Measurements from ENCODE around the gene MDH1.
"Not testable (repeated sequence)": the region's sequence is repeated elsewhere in the genome, so short reads cannot be mapped to it uniquely, and the experiment has no call there.

MDH1 gene

GRCh38 chr2:63623763-63624162 is 35.0 kb downstream of the MDH1 start:
- FAIRE-seq; DNase-seq (ENCODE audit: extremely low spot score, insufficient read length, low read depth): not testable (repeated sequence)

- FAIRE-seq (no peak), DNase-seq (ENCODE audit: extremely low spot score, insufficient read length, low read depth) (no peak)
These were observed 39.1 kb downstream of the MDH1 start for GRCh38 chr2:63627866-63628265.

- DNase-seq (ENCODE audit: extremely low spot score, insufficient read length, low read depth) (no peak), FAIRE-seq (no peak)
These were observed 39.7 kb downstream of the MDH1 start for GRCh38 chr2:63628403-63628942.

GRCh38 chr2:63631501-63631900 is 42.7 kb downstream of the MDH1 start:
- no peak for DNase-seq (ENCODE audit: extremely low spot score, insufficient read length, low read depth)
- no peak for FAIRE-seq

- DNase-seq (ENCODE audit: extremely low spot score, insufficient read length, low read depth) (no peak), FAIRE-seq (no peak)
These were observed 43.6 kb downstream of the MDH1 start for GRCh38 chr2:63632382-63632781.

- no peak for FAIRE-seq
- DNase-seq (ENCODE audit: extremely low spot score, insufficient read length, low read depth) = no peak
These were observed 50.6 kb downstream of the MDH1 start for GRCh38 chr2:63639344-63639743.

- DNase-seq (ENCODE audit: extremely low spot score, insufficient read length, low read depth) (no peak), FAIRE-seq (no peak)
These were observed 54.2 kb downstream of the MDH1 start for GRCh38 chr2:63642946-63643345.

GRCh38 chr2:63643486-63643885 is 54.7 kb downstream of the MDH1 start:
- DNase-seq (ENCODE audit: extremely low spot score, insufficient read length, low read depth) (no peak), FAIRE-seq (no peak)

GRCh38 chr2:63648632-63649031 is 59.9 kb downstream of the MDH1 start:
- DNase-seq (ENCODE audit: extremely low spot score, insufficient read length, low read depth) = no peak
- no peak for FAIRE-seq

- FAIRE-seq (no peak), DNase-seq (ENCODE audit: extremely low spot score, insufficient read length, low read depth) (no peak)
These were observed 61.1 kb downstream of the MDH1 start for GRCh38 chr2:63649829-63650228.

- FAIRE-seq (no peak), DNase-seq (ENCODE audit: extremely low spot score, insufficient read length, low read depth) (no peak)
These were observed 62.0 kb downstream of the MDH1 start for GRCh38 chr2:63650756-63651155.

- no peak for FAIRE-seq
- DNase-seq (ENCODE audit: extremely low spot score, insufficient read length, low read depth) = no peak
These were observed 62.6 kb downstream of the MDH1 start for GRCh38 chr2:63651356-63651755.

- DNase-seq (ENCODE audit: extremely low spot score, insufficient read length, low read depth) (no peak), FAIRE-seq (no peak)
These were observed 63.3 kb downstream of the MDH1 start for GRCh38 chr2:63651861-63652651.

- FAIRE-seq (no peak), DNase-seq (ENCODE audit: extremely low spot score, insufficient read length, low read depth) (no peak)
These were observed 63.9 kb downstream of the MDH1 start for GRCh38 chr2:63652652-63652985.

GRCh38 chr2:63654959-63655358 is 66.2 kb downstream of the MDH1 start:
- FAIRE-seq (no peak), DNase-seq (ENCODE audit: extremely low spot score, insufficient read length, low read depth) (no peak)
